Activated CD4-positive, alpha-beta T cell treated with anti-CD3 and anti-CD28 coated beads, Interleukin-2, Interleukin-4, amounts not matched to agents 100 ng/mL and 50 ng/mL, durations not matched to agents 16 hours and 8 hours (primary cell): ENCODE data around the gene C19orf44.
"Not testable (repeated sequence)": the region's sequence is repeated elsewhere in the genome, so short reads cannot be mapped to it uniquely, and the experiment has no call there.

Source experiments
- DNase-seq: peaks from one replicate; pipeline ENCODE4 v3.0.0-alpha.2; 2020; ENCODE audit warnings: low spot score

Gene C19orf44

DNA sequence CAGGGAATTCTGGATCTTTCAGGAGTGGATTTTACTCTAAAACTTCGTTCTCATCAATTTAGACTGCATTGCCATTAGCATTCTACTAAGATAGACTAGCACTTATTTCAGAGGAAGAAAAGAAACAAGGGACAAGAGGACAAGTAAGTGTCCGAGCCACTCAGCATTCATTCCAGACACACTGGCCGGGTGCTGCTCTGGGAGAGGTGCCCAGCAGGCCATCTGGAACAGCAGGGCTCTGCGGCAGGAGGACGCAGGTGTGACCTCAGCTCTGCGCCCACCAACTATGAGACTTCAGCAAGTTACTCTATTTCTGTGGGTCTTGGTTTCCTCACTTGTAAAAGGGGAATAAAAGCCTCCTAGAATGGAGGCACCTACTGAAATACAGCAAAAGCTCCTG, 28.6 kb upstream of the C19orf44 start:
- DNase-seq: no peak

DNA sequence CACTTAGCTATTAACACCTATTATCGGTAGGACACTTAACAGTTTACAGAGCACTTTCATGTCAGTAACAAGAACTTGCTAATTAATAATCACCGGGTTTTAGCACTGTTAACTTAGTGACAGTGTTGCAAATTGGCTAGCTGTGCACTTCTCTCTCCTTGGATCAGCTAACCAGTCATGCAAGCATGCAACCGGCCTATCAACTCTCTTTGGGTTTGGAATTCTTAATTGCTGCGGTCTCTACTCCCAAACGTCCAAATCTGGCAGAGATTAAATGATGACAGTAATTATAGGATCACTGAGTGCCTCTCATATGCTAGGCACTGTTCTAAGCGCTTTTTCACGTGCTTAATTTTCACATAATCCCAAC, 25.7 kb upstream of the C19orf44 start:
- no peak for DNase-seq

DNA sequence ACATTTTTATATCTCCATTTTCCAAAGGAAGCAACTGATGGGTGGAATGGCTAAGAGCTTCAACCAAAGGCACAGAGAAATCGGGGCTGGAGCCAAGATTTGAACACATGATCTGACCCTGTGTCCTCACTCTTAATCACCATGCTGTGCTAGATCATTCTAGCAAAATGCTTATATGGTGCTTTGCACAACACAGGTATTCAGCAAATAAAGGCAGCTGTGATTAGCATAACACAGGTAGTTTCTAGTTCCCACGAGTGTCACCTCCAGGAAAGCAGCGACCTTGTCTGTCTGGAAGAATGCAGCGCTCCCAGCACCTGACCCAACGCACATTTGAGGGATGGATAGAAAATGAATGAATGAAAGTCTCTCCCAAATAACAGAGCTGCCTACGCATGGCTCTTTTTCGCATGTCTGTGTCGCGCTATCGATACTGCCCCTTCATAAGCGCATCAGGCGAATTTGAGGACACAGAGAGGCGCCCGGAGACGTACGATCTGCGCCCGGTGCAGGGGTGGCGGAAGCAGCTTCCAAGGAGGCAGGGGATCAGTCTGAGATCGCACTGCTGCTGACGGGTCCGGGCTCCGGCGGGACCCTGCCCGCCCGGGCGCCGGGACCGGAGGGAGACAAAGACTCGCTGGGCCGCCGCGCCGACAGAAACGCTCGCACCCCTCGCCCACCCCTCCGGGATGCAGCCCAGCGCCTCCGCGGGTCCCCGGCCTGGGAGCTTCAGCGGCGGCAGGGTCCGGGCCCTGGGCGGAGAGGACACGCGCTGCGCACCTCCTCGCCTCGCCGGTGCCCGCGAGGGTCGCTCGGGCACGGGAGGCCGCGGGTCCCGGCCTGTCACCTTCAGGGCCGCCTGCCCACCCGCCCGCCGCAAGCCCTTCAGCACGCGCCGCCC, 25.0 kb upstream of the C19orf44 start:
- DNase-seq: peak; percentile 29

DNA sequence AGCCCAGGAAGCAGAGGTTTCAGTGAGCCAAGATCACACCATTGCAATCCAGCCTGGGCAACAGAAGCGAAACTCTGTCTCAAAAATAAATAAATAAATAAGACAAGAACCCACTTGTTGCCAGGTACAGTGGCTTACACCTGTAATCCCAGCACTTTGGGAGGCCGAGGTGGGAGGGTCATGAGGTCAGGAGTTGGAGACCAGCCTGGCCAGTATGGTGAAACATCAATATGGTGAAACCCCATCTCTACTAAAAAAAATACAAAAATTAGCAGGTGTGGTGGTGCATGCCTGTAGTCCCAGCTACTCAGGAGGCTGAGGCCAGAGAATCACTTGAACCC, 23.7 kb upstream of the C19orf44 start:
- not testable (repeated sequence) for DNase-seq

DNA sequence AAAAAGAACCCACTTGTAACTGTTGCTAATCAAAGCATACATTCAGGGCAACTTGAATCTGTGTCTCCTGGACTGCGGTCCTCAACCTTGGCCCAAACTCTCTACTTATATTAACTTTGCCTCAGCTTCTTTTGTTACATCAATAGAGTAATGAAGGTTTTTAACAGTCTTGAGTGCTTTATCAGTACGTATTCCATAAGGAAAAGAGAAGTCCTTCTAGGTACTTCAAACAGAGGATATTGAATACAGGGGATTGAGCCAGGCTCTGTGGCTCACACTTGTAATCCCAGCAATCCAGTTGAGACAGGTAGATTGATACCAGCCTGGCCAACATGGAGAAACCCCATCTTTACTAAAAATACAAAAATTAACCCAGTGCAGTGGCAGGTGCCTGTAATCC, 23.2 kb upstream of the C19orf44 start:
- no peak for DNase-seq

DNA sequence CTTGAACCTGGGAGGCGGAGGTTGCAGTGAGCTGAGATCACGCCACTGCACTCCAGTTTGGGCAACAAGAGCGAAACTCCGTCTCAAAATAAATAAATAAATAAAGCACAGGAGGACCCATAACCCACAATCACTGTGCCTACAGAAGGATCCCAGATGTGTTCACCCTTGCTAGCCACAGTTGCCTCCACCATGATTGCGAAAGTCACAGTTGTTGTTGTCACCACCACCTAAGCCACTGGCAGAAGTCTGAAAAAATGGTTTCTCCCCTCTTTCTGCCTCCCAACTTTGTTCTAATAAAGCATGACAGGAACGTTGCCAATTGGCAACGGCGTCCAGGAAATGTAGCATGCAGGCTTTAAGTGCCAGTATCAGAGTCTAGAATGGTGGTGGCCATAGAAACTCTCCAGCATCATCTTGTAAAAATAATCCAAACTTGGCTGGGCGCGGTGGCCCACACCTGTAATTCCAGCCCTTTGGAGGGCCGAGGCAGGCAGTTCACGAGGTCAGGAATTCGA, 22.3 kb upstream of the C19orf44 start:
- DNase-seq: no peak

DNA sequence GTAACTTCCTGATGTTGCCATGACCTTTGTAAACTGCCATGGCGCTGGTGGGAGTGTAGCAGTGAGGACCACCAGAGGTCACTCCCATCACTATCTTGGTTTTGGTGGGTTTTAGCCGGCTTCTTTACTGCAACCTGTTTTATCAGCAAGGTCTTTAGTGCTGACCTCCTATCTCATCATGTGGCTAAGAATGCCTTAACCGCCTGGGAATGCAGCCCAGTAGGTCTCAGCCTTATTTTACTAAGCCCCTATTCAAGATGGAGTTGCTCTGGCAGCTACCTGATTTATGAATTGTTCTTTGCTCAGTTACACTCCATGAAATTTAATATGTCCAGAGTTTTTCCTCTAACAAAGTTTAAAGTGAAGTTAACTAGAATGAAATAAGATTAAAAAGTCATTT, 19.8 kb upstream of the C19orf44 start:
- no peak for DNase-seq

DNA sequence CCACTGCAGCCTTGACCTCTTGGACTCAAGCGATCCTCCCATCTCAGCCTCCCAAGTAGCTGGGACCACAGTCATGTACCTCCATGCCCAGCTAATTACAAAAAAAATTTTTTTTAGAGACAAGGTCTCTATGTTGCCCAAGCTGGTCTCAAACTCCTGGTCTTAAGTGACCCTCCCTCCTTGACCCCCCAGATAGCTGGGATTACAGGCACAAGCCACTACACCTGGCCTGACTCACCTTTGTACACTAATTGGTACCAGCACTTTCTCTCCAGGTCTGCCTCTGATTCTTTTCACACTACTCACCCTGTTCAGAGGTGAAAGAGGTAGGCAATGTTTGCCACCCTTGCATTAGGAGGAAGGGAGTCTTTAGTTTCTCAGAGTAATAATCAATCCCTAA, 18.9 kb upstream of the C19orf44 start:
- DNase-seq: no peak

DNA sequence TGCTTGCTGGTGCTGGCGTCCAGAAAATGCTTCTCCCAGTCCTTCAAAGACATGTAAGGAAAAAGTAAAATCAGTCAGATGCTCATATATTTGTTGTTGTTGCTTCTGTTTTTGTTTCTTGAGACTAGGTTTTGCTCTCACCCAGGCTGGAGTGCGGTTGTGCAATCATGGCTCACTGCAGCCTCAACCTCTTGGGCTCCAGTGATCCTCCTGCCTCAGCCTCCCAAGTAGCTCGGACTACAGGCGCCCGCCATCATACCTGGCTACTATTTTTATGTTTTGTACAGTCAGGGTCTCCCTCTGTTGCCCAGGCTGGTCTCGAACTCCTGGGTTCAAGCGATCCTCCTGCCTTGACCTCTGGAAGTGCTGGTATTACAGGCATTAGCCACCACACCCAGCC, 13.4 kb upstream of the C19orf44 start:
- no peak for DNase-seq

DNA sequence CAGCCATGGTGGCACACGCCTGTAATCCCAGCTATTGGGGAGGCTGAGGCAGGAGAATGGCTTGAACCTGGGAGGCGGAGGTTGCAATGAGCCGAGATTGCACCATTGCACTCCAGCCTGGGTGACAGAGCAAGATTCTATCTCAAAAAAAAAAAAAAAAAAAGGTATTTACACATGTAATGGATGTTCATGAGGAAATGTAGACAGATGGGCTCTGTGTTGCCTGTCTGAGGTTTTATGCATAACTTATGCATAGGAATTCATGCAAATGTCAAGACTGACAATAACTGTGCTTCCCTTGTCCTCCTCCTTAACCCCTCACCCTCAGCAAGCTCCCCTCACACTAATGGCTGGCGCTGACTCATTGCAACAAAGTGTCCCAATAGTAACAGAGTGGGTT, 9.7 kb upstream of the C19orf44 start:
- DNase-seq: not testable (repeated sequence)

DNA sequence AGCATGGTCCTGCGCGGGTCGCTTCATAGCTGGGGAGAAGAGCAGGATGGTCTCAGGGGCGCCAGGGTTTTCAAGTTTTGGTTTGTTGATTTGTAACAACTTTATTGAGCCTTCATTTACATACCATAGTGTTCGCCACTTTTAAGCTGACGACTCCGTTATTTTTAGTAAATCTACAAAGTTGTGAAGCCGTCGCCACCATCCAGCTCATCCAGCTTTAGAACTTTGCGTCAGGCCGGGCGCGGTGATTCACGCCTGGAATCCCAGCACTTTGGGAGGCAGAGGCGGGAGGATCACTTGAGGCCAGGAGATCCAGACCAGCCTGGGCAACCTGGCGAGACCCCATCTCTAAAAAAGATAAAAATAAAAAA, 404 bp downstream of the C19orf44 start:
- no peak for DNase-seq

DNA sequence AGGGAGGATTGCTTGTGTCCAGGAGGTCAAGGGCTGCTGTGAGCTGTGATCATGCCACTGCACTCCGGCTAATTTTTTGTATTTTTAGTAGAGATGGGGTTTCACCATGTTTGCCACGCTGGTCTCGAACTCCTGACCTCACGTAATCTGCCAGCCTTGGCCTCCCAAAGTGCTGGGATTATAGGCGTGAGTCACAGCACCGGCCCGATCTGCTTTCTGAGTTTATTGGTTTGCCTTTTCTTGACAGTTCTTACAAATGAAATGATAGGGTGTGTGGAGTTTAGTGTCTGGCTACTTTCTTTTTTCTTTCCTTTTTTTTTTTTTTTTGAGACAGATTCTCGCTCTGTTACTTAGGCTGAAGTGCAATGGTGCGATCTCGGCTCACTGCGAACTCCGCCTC, 848 bp downstream of the C19orf44 start:
- no peak for DNase-seq

DNA sequence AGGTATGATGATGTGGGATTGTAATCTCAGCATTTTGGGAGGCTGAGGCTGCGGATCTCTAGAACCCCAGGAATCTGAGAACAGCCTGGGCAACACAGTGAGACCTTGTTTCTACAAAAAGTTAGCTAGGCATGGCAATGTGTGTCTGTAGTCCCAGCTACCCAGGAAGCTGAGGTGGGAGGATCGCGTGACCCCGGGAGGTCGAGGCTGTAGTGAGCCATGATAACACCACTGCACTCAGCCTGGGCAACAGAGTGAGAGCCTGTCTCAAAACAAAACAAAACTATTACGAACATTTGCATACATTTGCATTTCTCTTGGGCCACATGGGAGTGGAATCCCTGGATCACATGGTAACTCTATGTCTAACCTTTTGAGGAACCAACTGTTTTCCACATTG, 1.6 kb downstream of the C19orf44 start:
- no peak for DNase-seq

DNA sequence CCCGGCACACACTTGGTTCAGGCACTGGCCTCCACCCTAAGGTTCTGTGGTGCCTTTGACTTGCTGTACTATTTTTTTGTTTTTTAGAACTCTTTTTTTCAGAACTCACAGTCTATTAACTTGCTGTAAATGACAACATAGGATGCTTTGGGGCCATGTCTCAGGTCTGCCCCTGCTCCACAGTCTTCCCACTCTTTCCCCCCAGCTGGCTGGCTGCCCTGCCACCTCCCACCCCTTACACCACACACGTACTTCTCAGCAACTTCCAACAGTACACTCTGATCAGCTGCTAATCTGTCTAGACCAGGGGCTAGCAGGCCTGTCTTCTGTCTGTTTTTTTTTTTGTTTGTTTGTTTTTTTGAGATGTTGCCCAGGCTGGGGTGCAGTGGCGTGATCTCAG, 8.1 kb downstream of the C19orf44 start:
- DNase-seq: no peak

DNA sequence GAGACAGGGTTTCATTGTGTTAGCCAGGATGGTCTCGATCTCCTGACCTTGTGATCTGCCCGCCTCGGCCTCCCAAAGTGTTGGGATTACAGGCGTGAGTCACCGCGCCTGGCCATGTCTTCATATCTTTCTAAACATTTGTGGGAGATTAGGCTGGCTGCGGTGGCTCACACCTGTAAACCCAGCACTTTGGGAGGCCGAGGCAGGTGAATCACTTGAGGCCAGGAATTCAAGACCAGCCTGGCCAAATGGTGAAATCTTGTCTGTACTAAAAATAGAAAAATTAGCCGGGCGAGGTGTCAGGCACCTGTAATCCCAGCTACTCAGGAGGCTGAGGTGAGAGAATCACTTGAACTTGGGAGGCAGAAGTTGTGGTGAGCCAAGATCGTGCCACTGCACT, 10.0 kb downstream of the C19orf44 start:
- not testable (repeated sequence) for DNase-seq

DNA sequence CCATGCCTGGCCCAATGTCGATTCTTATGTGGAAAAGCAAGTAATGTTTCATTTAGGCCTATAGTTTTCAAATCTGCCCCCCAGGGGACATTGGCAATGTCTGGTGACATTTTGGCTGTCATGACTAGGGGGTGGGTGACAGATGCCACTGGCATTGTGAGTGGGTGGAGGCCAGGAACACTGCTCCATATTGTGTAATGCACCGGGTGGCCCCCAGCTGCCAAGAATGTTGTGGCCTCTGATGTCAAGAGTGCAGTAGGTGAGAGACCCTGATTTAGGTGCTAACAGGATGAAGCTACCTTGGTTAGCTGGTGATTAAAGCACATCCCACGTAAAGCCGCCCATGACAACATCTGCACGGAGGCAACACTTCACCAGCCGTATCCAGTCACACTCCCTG, 10.8 kb downstream of the C19orf44 start:
- no peak for DNase-seq

DNA sequence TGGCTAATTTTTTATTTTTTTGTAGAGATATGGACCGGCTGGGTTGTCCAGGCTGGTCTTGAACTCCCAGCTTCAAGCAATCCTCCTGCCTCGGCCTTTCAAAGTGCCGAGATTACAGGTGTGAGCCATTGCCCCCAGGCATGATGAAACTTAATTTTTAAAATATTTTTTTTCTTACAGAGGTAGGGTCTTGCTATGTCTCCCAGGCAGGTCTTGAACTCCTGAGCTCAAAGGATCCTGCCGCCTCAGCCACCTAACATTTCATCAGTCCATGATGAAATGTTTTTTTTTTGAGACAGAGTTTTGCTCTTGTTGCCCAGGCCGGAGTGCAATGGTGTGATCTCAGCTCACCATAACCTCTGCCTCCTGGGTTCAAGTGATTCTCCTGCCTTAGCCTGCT, 12.4 kb downstream of the C19orf44 start:
- no peak for DNase-seq

DNA sequence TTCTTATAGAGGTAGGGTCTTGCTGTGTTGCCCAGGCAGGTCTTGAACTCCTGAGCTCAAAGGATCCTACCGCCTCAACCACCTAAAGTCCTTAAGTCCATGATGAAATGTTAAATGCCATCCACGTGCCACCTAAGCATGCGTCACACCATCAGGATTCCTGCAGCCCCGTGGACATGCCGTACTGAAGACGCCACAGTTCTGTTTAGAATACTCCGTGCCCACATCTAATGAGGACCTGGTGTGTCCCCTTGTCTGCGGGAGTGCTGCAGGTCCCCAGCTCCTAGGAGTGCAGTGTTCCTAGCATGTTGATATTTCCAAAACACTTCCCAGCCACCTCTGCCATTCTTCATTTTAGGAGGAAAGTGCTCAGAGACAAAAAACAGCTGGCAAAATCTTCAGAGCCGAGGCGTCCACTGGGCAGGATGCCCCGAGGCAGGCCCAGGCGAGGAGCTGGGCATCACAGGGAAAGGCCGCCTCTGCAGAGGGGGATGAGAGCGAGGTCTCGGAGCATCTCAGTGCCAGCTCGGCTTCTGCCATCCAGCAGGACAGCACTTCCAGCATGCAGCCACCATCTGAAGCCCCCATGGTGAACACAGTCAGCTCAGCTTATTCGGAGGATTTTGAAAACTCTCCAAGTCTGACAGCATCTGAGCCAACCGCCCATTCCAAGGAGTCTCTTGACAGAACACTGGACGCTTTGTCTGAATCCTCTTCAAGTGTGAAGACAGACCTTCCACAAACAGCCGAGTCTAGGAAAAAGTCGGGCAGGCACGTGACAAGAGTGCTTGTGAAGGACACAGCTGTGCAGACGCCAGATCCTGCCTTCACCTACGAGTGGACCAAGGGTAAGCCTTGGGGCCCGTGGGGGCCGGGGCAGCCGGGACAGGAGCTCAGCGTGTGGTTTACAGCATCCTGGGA, 13.2 kb downstream of the C19orf44 start:
- DNase-seq: no peak

DNA sequence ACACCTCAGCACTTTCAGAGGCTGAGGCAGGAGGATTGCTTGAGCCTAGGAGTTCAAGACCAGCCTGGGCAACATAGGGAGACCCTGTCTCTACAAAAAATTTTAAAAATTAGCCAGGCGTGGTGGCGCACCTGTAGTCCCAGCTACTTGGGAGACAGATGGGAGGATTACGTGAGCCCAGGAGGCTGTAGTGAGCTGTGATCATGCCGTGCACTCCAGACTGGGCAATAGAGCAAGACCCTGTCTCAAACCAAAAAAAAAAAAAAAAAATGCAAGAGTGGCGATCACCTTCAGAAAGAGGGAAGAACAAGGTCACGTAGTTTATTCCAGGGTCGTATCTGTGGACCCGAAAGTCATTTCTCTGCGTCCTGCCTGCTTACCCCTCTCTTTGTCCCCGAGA, 16.4 kb downstream of the C19orf44 start:
- DNase-seq: not testable (repeated sequence)

DNA sequence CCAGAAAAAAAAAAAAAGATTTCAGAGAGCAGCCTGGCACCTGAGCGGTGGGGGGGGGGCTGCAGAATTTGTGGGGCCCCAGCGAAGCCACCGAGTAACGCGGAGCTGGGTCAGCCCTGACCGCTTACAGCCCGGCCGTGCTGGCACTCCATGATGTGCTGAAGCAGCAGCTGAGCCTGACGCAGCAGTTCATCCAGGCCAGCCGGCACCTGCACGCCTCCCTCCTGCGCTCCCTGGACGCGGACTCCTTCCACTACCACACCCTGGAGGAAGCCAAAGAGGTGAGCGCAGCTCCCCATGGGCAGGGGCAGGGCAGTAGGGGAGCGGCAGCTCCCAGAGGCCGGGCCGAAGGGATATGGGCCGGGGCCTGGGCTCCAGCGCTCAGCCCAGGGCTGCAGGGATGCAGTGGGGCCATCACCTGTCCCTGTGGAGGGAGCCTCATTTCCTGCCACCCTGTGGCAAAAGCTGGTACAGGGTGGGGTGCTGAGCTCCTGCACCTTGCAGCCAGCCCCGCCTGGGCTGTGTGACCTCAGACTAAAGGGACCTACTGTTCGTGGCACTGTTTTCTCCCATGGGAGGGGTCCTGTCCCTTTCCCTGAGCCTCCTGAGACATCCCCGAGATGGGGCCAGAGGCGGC, 18.3 kb downstream of the C19orf44 start:
- DNase-seq: no peak

DNA sequence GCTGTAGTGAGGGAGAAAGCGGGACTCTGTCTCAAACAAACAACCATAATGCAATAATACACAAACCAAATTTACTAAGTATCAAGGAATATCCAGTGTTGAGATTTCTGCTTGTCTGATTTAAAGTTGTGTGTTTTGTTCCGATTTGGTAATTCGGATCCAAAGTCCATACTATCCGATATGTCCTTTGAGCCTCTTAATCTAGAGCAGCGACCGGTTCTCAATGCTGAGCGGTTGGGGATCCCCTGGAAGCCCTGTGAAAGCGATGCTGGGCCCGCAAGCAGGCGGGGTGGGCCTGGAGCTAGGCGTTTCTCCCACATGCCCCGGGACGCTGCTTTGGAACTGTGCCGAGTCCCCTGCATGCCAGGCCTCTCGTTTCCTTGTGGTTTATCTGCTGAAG, 20.2 kb downstream of the C19orf44 start:
- DNase-seq: no peak

DNA sequence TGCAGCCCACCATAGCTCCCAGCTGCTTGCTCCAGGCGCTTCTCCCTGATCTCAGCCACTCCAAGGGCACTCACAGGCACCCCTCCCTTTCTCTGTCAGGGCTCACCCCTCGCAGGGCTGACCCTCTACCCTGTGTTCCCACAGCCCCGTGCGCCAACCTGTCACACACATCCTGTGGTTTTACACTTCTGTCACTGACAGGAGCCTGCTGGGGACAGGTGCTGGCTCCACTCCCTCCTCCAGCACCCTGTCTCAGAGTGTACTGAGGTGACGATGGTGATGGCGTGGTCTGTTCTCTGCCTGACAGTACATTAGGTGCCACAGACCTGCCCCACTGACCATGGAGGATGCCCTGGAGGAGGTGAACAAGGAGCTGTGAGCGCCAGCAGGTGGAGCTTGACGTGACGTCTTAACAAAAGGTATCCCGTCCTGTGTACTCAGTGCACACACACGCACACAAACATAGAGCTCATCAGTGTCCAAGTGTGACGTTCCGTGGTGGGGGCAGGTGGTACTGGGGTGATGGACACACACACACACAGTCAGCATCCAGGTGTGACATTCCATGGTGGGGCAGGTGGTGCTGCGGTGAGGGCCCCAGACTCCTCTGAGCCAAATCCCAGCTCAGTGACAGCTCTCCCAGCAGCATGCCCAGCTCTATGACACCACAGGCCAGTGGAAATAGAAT, 20.9 kb downstream of the C19orf44 start:
- no peak for DNase-seq
